ENCODE results near the gene GPANK1. TPM values are rescaled to one million over a fixed set of nuclear protein-coding genes. Genes with fewer than 3 reads are reported as not detected.
A peak's percentile ranks its signal among the peaks of the same experiment; 100 is the strongest.

GPANK1 gene
- total RNA-seq, 1 experiment from 2014 or later, result 52.4 TPM

DNA sequence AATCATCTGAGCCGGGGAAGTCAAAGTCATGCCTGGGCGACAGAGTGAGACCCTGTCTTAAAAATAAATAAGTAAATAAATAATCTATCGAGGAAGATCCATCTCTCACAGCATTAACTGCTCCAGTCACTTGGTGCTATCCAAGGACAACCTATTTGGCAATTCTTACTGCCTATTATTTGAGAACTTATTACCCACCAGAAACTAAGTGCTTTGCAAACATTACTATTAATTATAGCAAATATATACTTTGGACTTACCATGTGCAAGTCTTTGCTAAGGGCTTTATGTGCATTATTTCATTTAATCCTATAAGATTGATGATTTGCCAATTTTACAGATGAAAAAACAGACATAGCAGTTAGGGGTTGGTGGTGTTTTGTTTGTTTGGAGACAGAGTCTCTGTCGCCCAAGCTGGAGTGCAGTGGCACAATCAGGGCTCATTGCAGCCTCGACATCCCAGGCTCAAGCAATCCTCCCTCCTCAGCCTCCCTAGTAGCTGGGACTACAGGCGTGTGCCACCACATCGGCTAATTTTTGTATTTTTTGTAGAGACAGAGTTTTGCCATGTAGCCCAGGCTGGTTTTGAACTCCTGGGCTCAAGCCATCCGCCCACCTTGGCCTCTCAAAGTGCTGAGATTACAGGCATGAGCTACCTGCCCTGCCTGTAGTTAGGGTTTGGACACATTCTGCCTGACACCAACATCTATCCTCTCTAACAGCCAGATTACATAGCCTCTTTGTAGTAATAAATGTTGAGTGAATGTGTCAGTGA is 10.0 kb downstream of the GPANK1 start:
- in situ Hi-C loops (cut with HindIII; ENCODE audit: low pct_unique_long_range_greater_than_20kb, low sequenced_read_pairs), result no loop called here
- no peak for DNase-seq (ENCODE audit: low read depth)

DNA sequence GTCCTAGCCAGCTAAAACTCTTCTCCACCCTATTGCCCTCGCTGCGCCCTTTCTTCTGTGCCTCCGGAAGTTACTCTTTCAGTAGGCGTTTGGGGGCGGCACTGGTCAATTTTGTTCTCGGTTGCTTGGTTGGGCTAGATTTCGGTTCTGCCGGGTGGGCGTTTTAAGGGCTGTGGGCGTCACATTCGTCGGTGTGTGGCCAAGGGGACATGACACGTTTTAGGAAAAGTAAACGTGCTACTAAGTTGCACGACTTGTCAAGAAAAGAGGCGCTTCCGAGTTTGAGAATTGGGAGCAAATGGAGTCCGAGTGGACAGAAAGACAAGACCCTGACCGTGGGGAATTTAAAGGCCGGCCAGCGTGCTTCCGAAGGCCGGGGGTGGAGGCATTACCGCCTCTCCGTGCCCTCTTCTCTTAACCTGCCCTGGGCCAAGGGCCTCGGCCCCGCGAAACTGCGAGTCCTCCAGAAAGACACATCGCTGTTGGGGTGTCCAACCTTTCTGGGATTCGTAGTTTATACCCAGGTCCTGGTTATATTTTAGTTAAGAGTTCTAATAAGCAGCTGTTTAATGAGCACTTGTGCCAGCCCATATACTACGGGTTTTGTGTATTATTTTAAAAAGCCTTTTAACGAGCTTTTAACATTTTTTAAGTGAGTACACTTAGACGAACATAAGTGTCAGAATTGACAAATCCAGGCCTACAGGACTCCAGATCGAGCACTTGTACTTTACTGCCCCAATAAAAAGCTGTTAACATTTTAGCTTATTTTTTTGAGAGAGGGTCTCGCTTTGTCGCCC is 11.7 kb downstream of the GPANK1 start:
- in situ Hi-C loops (cut with HindIII; ENCODE audit: low pct_unique_long_range_greater_than_20kb, low sequenced_read_pairs), result no loop called here
- peak; percentile 98 for DNase-seq (ENCODE audit: low read depth)

- in situ Hi-C loops (cut with HindIII; ENCODE audit: low pct_unique_long_range_greater_than_20kb, low sequenced_read_pairs), result no loop called here
- DNase-seq (ENCODE audit: low read depth), result peak; percentile 86
Measured at GRCh38 chr6:31651602-31652191, 13.1 kb downstream of the GPANK1 start.

- DNase-seq (ENCODE audit: low read depth), result no peak
- in situ Hi-C loops (cut with HindIII; ENCODE audit: low pct_unique_long_range_greater_than_20kb, low sequenced_read_pairs), result no loop called here
Measured at GRCh38 chr6:31645325-31645724, 19.5 kb downstream of the GPANK1 start.

- DNase-seq (ENCODE audit: low read depth), result no peak
Measured at GRCh38 chr6:31643818-31644454, 20.9 kb downstream of the GPANK1 start.

GRCh38 chr6:31642798-31643570 is 21.8 kb downstream of the GPANK1 start:
- DNase-seq (ENCODE audit: low read depth), result no peak
- in situ Hi-C loops (cut with HindIII; ENCODE audit: low pct_unique_long_range_greater_than_20kb, low sequenced_read_pairs), result no loop called here

More at GRCh38 chr6:31643818-31644454, 20.9 kb downstream of the GPANK1 start:
- in situ Hi-C loops (cut with HindIII; ENCODE audit: low pct_unique_long_range_greater_than_20kb, low sequenced_read_pairs), result no loop called here

- DNase-seq (ENCODE audit: low read depth), result no peak
- in situ Hi-C loops (cut with HindIII; ENCODE audit: low pct_unique_long_range_greater_than_20kb, low sequenced_read_pairs), result no loop called here
Measured at GRCh38 chr6:31641370-31641769, 23.4 kb downstream of the GPANK1 start.

DNA sequence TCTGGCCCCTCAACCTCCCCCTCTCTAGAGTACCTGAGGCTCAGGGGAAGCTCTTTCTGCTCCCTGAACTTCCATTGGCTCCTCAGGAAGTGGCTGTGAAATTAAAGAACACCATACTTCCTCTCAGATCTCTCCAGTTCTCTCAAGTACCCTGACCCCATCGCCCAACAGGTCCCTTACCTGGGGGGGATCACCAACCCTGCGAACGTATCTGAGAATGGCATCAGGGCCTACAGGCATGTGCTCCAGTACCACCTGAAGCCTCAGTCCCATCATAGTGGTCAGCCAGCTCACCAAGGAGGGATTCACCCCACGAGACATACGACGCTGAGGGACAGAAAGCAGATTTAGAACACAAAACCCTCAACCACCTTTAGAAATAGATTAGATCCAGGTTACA is 24.2 kb downstream of the GPANK1 start:
- DNase-seq (ENCODE audit: low read depth), result no peak
- in situ Hi-C loops (cut with HindIII; ENCODE audit: low pct_unique_long_range_greater_than_20kb, low sequenced_read_pairs), result no loop called here

GRCh38 chr6:31639449-31639861 is 25.3 kb downstream of the GPANK1 start:
- in situ Hi-C loops (cut with HindIII; ENCODE audit: low pct_unique_long_range_greater_than_20kb, low sequenced_read_pairs), result no loop called here
- DNase-seq (ENCODE audit: low read depth), result no peak

DNA sequence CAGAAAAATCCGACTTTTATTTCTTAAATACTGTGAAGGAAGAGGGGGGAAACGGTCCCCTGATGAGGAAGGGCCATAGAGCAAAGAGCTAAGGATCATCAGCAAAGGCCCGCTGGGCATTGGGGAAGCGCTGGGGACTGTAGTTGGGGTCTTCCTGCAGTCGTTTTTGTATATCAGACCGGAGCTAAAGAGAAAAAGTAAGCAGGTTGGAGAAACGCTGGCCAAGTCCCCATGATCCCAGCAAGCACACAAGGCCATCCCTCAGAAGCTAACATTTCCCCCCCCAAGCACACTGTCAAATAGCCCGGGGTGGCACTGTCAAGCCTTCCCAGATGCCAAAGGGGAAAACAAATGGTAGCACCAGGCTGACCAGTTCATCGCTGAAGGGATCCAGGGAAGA is 25.8 kb downstream of the GPANK1 start:
- in situ Hi-C loops (cut with HindIII; ENCODE audit: low pct_unique_long_range_greater_than_20kb, low sequenced_read_pairs), result no loop called here
- no peak for DNase-seq (ENCODE audit: low read depth)

- in situ Hi-C loops (cut with HindIII; ENCODE audit: low pct_unique_long_range_greater_than_20kb, low sequenced_read_pairs), result no loop called here
- DNase-seq (ENCODE audit: low read depth), result no peak
Measured at GRCh38 chr6:31636698-31637596, 27.9 kb downstream of the GPANK1 start.

DNA sequence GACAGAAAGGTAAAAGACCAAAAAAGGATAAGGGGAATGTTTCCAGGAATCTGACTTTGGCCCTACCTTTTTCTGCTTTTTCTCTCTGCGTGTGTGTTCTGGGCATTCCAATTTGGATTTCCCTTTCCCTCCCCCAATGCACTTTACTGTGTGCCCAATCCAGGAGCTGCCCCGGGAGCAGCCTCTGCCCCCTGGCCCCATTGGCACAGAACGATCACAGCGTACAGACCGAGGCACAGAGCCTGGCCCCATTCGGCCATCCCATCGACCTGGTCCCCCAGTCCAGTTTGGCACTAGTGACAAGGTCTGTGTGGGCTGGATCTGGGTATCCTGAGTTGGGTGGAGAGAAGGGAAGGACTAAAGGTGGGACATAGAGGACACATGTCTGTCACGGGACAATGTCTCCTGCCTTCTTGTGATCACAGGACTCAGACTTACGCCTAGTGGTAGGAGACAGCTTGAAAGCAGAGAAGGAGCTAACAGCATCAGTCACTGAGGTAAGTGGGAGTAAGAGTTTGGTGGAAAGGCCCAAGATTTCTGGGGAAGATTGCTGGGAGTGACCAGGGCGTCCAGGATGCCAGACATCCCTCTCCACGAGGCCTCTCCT is 29.7 kb downstream of the GPANK1 start:
- no peak for DNase-seq (ENCODE audit: low read depth)
- in situ Hi-C loops (cut with HindIII; ENCODE audit: low pct_unique_long_range_greater_than_20kb, low sequenced_read_pairs), result no loop called here

GRCh38 chr6:31634131-31634530 is 30.7 kb downstream of the GPANK1 start:
- in situ Hi-C loops (cut with HindIII; ENCODE audit: low pct_unique_long_range_greater_than_20kb, low sequenced_read_pairs), result no loop called here
- DNase-seq (ENCODE audit: low read depth), result no peak

GRCh38 chr6:31633447-31633846 is 31.4 kb downstream of the GPANK1 start:
- in situ Hi-C loops (cut with HindIII; ENCODE audit: low pct_unique_long_range_greater_than_20kb, low sequenced_read_pairs), result no loop called here
- no peak for DNase-seq (ENCODE audit: low read depth)

GRCh38 chr6:31632279-31632946 is 32.4 kb downstream of the GPANK1 start:
- DNase-seq (ENCODE audit: low read depth), result no peak
- in situ Hi-C loops (cut with HindIII; ENCODE audit: low pct_unique_long_range_greater_than_20kb, low sequenced_read_pairs), result no loop called here

GRCh38 chr6:31631681-31632278 is 33.0 kb downstream of the GPANK1 start:
- no peak for DNase-seq (ENCODE audit: low read depth)
- in situ Hi-C loops (cut with HindIII; ENCODE audit: low pct_unique_long_range_greater_than_20kb, low sequenced_read_pairs), result no loop called here
